ENCODE measurements around the gene ASIC4. TPM values are rescaled to one million over a fixed set of nuclear protein-coding genes. Genes with fewer than 3 reads are reported as not detected.

ASIC4 gene
- total and polyA plus RNA-seq, 7 donors: under 0.01 to 0.07 TPM; not detected in 5

DNA sequence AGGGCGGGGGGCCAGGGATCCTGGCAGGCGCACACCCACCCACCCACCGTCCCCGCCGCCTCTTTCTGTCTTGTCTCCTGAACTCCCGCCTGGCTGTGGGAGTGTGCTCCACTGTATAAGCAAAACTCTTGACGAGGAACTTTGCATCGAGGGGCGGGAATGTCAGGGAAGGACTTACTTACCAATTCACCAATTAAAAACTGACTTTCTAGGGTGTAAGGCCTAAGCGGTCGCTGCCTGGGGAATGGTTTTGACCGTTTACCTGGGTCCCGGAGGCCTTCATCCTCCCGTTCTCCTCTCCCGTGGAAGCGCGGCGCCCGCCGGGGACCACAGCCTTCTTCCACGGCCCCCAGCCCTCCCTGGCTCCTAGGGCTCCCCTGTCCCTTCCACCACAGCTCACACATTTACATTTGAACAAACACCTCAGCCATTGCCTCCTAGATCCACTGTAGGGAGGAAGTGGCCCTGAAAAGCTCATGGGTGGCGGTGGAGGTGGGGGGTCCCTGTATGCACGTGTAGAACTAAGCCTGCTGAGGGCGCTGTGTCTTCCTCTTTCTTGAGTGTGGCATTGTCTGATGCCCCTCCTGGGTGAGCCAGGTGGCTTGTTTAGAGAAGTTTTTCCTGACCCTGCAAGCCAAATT lies 8.9 kb downstream of the ASIC4 start:
- Histone ChIP-seq H3K27me3 (peaks cover 0 to 17% (median 0%) of the 10 kb centered on the region in 3 donors), H3K9me3 (no peaks in the 10 kb centered on the region), H3K27ac (peak overlapping the region; percentile 81 to 88 (median 83)), H3K4me3 (peak overlapping the region; percentile 18 to 49 (median 43)), H3K4me1 (peaks cover 0 to 31% (median 27%) of the 10 kb centered on the region in 4 donors), H3K36me3 (no peaks in the 10 kb centered on the region)
- 16 to 22% methylated on average over 24 of the region's 24 CpGs for WGBS, 2 donors
- intact Hi-C loops (cut with DNase I): loop anchor here (2.0 kb wide), 1 partner anchor 118 kb away; no protein-coding TSS in a partner anchor
- no peak for DNase-seq
- no peak for TF ChIP-seq EP300 (IDR thresholded peaks at IDR 0.05)
- TF ChIP-seq POLR2AphosphoS5 (IDR thresholded peaks at IDR 0.05): peak in 1 of 4 donors; percentile 3

DNA sequence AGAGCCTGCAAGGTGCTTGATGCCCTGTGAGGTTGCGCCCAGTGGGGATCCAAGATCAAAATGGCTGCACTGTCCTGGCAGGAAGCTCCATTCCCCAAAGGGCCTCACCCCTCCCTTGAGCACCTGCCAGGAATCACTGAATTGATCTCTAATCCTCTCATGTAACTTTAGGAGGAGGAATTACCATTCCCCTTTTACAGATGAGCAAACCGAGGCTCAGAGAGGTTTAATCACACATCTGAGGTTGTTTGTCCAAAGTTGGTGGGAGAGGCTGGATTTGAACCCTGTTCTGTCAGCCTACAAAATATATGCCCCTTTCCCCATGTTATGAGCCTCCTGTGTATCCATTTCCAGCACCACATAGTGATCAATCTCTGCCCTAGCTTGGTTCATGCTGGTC lies 10.5 kb downstream of the ASIC4 start:
- intact Hi-C loops (cut with DNase I): no loop called here
- Histone ChIP-seq H3K36me3 (no peaks in the 10 kb centered on the region), H3K4me3 (no peak overlapping the region), H3K9me3 (no peaks in the 10 kb centered on the region), H3K27ac (no peak overlapping the region), H3K4me1 (peaks cover 0 to 35% (median 29%) of the 10 kb centered on the region in 4 donors), H3K27me3 (peaks cover 0 to 17% (median 0%) of the 10 kb centered on the region in 3 donors)
- DNase-seq: no peak
- WGBS, 2 donors: 84 to 98% methylated on average over 2 of the region's 2 CpGs
- TF ChIP-seq EP300 (IDR thresholded peaks at IDR 0.05) (no peak), POLR2A (IDR thresholded peaks at IDR 0.05) (no peak), POLR2AphosphoS5 (IDR thresholded peaks at IDR 0.05) (no peak)
- TF ChIP-seq, protein P1, sequence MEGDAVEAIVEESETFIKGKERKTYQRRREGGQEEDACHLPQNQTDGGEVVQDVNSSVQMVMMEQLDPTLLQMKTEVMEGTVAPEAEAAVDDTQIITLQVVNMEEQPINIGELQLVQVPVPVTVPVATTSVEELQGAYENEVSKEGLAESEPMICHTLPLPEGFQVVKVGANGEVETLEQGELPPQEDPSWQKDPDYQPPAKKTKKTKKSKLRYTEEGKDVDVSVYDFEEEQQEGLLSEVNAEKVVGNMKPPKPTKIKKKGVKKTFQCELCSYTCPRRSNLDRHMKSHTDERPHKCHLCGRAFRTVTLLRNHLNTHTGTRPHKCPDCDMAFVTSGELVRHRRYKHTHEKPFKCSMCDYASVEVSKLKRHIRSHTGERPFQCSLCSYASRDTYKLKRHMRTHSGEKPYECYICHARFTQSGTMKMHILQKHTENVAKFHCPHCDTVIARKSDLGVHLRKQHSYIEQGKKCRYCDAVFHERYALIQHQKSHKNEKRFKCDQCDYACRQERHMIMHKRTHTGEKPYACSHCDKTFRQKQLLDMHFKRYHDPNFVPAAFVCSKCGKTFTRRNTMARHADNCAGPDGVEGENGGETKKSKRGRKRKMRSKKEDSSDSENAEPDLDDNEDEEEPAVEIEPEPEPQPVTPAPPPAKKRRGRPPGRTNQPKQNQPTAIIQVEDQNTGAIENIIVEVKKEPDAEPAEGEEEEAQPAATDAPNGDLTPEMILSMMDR (IDR thresholded peaks at IDR 0.05): no peak

DNA sequence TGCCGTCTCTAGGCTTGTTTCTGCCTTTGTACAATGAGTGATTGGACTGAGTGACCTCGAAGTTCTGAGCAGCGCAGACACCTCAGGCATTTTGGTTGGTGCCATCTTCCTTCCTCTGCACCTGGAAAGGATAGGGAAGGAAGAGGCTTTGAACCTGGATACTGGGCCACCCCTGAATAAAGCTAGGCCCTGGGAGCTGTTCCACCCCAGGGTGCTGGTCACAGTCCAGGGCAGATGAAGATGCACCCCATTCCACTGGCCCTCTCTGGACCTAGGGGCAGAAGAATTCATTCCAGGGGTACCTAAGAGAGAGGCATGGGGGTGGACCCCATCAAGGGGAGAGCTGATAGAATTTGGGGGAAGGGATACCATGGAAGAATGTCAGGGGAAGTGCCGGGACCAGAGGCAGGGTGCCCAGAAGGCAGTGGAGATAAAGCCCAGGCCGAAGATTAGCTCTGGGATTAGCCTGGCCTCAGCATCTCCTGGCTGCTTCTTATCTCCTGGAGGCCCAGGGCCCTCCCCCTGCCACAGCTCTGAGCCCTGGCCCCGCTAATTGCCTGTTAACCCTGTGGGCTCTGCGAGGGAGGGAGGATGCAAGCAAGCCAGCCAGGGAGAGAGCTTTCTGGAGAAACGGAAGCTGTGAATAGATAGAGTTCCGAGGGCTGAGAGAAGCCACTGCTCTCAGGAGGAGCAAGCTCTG lies 11.4 kb downstream of the ASIC4 start:
- TF ChIP-seq POLR2AphosphoS5 (IDR thresholded peaks at IDR 0.05) (no peak), POLR2A (IDR thresholded peaks at IDR 0.05) (no peak), EP300 (IDR thresholded peaks at IDR 0.05) (no peak)
- TF ChIP-seq, protein P1 (IDR thresholded peaks at IDR 0.05): no peak

DNA sequence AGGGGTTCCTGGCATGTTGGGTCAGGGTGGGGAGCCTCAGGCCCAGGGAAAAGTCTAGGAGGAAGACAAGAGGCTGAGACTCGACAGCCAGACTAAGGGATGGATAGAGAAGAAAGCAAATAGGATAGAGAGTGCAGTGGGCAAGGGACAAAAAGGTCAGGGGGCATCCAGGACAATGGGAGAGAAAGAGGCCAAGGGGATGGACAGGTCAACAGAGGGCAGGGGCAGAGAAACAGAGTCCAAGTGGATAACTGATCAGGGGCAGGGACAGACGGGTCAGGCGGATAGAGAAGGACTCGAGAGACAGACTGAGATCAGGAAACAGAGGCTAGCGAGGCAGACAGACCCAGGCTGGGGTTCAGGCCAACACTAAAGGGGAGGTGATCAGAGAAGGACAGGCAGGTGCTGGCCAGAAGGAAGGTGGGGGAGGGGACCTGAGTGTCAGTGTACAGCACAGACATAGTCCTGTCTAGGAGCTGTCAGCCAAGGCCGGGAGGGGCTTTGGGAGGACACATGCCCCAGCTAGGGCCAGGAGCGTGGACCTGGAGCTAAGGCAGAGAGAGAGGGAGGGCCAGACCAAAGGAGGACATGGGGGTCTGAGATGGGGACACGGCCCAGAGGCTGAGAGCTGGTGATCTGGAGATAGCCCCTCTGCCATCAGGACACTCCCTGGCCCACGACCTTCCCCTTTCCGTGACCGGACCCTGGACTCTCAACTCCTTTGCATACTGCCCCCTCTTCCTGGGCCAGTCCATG lies 12.2 kb downstream of the ASIC4 start:
- 46 to 49% methylated on average over 10 to 11 of the region's 11 CpGs for WGBS, 2 donors
- Histone ChIP-seq H3K27ac (no peak overlapping the region), H3K9me3 (no peaks in the 10 kb centered on the region), H3K27me3 (peaks cover 0 to 17% (median 0%) of the 10 kb centered on the region in 3 donors), H3K36me3 (no peaks in the 10 kb centered on the region), H3K4me3 (no peak overlapping the region), H3K4me1 (peaks cover 0 to 30% (median 23%) of the 10 kb centered on the region in 4 donors)
- TF ChIP-seq EP300 (IDR thresholded peaks at IDR 0.05) (no peak), POLR2AphosphoS5 (IDR thresholded peaks at IDR 0.05) (no peak), POLR2A (IDR thresholded peaks at IDR 0.05) (no peak)
- TF ChIP-seq, protein P1 (IDR thresholded peaks at IDR 0.05): no peak
- intact Hi-C loops (cut with DNase I): no loop called here
- no peak for DNase-seq

More for the DNA sequence above, 11.4 kb downstream of the ASIC4 start:
- Histone ChIP-seq H3K36me3 (no peaks in the 10 kb centered on the region), H3K4me3 (no peak overlapping the region), H3K27me3 (peaks cover 0 to 17% (median 0%) of the 10 kb centered on the region in 3 donors), H3K27ac (no peak overlapping the region), H3K9me3 (no peaks in the 10 kb centered on the region), H3K4me1 (peaks cover 0 to 38% (median 30%) of the 10 kb centered on the region in 4 donors)
- DNase-seq: no peak
- WGBS, 2 donors: 53 to 56% methylated on average over 9 of the region's 9 CpGs
- intact Hi-C loops (cut with DNase I): no loop called here

DNA sequence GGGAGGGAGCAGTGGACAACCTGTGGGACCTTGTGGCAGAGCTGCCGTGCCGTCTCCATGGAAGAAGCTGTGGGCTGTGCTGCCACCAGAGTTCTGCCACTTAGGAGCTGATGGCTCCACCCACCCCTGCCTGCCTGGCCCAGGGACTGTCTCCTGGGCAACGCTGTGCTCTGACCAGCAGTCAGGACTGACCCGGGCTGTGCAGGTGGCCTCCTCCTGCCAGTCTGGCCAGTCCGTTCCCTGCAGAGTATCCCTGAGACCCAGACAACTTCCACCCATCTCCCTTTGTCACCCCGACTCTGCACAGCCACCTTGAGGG lies 12.8 kb downstream of the ASIC4 start:
- Histone ChIP-seq H3K36me3 (no peaks in the 10 kb centered on the region), H3K27ac (no peak overlapping the region), H3K4me3 (no peak overlapping the region), H3K27me3 (peaks cover 0 to 17% (median 0%) of the 10 kb centered on the region in 3 donors), H3K4me1 (peaks cover 0 to 25% (median 18%) of the 10 kb centered on the region in 4 donors), H3K9me3 (no peaks in the 10 kb centered on the region)
- no peak for DNase-seq
- 18 to 55% methylated on average over 6 of the region's 6 CpGs for whole genome bisulfite sequencing, 2 donors
- TF ChIP-seq, protein P1 (IDR thresholded peaks at IDR 0.05): no peak
- TF ChIP-seq EP300 (IDR thresholded peaks at IDR 0.05) (no peak), POLR2AphosphoS5 (IDR thresholded peaks at IDR 0.05) (no peak), POLR2A (IDR thresholded peaks at IDR 0.05) (no peak)
- intact Hi-C loops (cut with DNase I): no loop called here
